Thyroid gland (tissue), 4 donors: ENCODE results near the gene MYEOV. TPM values are rescaled to one million over a fixed set of nuclear protein-coding genes. Genes with fewer than 3 reads are reported as not detected.

ENCODE experiments used
- DNase-seq, 2 donors: peaks; one replicate each; pipeline ENCODE4 v3.0.0-alpha.2; 2019
- H3K27ac ChIP-seq, 3 donors: fragments of 200-600 bp; sonication (generic); 1 replicate in 2 of 3; 2 replicates in 1 of 3; pipeline ENCODE4 v1.5.1; 2016 to 2019; ENCODE audit warnings: mild to moderate bottlenecking in 1 of 3, moderate library complexity in 1 of 3
- H3K27me3 ChIP-seq: fragments of 200-600 bp; sonication (generic); one replicate; pipeline ENCODE4 v1.5.1; 2019
- H3K36me3 ChIP-seq, 2 donors: fragments of 200-600 bp; sonication (generic); one replicate each; pipeline ENCODE4 v1.5.1; 2016 to 2019
- H3K4me1 ChIP-seq, 2 donors: fragments of 200-600 bp; sonication (generic); one replicate each; pipeline ENCODE4 v1.5.1; 2017 to 2019
- H3K4me3 ChIP-seq, 3 donors: fragments of 200-600 bp; sonication (generic); replicated peaks in 1 of 3; 1 replicate in 2 of 3; 2 replicates in 1 of 3; pipeline ENCODE4 v1.5.1; 2016; ENCODE audit warnings: mild to moderate bottlenecking in 1 of 3
- H3K9me3 ChIP-seq: fragments of 200-600 bp; sonication (generic); one replicate; pipeline ENCODE4 v1.5.1; 2017
- POLR2A ChIP-seq, 2 donors: fragments of 450-650 bp; IDR thresholded peaks; one replicate each; pipeline ENCODE4 v1.6.1; 2017; ENCODE audit warnings: antibody characterized with exemption in 2 of 2, mild to moderate bottlenecking in 2 of 2, moderate library complexity in 1 of 2
- WGBS, 2 donors: methylation state at CpG; one replicate each; pipeline ENCODE4 v1.1.5; 2017; 5-methylcytosine and 5-hydroxymethylcytosine counted together
- intact Hi-C: fragments of 100-400 bp; cut with DNase I; formaldehyde crosslinking; loops from one replicate; pipeline ENCODE4 v1.15.1; 2023
- total RNA-seq, 4 donors: library from RNA; depleted of rRNA; stranded (reverse); fragments of >200 nt; gene quantifications; one replicate each; pipeline ENCODE4 v1.2.3, GENCODE V29; 2016
- TF ChIP-seq, protein P1 (sequence below), 6 experiments: fragments of 200-600 bp in 3 of 6; fragments of 450-650 bp in 3 of 6; sonication (generic) in 3 of 6; IDR thresholded peaks; one replicate each; pipeline ENCODE4 v1.5.1; 2016 to 2019; ENCODE audit warnings: antibody characterized with exemption in 6 of 6, mild to moderate bottlenecking in 2 of 6, inconsistent platforms in 1 of 6, moderate library complexity in 1 of 6

MYEOV gene
- total RNA-seq, 4 donors from 2014 or later: 0.42 to 2.6 (median 0.68) TPM; not detected in 1

DNA sequence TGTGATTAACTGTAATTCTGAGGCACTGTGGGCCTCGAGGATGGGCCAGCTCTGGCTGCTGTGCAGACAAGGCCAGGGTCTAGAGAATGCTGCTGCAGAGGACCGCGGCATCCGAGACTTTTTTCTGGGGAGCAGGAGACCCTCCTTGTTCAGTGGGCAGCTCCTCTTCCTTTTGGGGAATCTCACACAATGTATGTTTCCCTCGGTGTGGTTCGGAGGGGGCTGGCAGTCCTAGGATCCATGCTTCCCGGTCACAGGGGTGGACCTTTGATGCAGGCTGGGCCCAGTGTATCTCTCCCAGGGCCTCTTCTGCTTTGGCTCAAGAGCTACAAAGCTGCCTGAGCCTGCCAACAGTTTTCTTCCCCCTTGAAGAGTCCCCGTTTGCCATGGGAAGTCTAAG lies 31.5 kb downstream of the MYEOV start:
- no peaks in the 10 kb centered on the region for H3K4me1 ChIP-seq
- H3K9me3 ChIP-seq: no peaks in the 10 kb centered on the region
- no peak overlapping the region for H3K27ac ChIP-seq
- H3K36me3 ChIP-seq: no peaks in the 10 kb centered on the region
- WGBS, 2 donors: 80 to 86% methylated on average over 8 of the region's 8 CpGs
- no peak for DNase-seq
- H3K27me3 ChIP-seq: no peaks in the 10 kb centered on the region
- TF ChIP-seq, protein P1, sequence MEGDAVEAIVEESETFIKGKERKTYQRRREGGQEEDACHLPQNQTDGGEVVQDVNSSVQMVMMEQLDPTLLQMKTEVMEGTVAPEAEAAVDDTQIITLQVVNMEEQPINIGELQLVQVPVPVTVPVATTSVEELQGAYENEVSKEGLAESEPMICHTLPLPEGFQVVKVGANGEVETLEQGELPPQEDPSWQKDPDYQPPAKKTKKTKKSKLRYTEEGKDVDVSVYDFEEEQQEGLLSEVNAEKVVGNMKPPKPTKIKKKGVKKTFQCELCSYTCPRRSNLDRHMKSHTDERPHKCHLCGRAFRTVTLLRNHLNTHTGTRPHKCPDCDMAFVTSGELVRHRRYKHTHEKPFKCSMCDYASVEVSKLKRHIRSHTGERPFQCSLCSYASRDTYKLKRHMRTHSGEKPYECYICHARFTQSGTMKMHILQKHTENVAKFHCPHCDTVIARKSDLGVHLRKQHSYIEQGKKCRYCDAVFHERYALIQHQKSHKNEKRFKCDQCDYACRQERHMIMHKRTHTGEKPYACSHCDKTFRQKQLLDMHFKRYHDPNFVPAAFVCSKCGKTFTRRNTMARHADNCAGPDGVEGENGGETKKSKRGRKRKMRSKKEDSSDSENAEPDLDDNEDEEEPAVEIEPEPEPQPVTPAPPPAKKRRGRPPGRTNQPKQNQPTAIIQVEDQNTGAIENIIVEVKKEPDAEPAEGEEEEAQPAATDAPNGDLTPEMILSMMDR (IDR thresholded peaks at IDR 0.05): no peak
- TF ChIP-seq POLR2A (IDR thresholded peaks at IDR 0.05): no peak
- H3K4me3 ChIP-seq: no peak overlapping the region
- intact Hi-C loops: no loop called here

DNA sequence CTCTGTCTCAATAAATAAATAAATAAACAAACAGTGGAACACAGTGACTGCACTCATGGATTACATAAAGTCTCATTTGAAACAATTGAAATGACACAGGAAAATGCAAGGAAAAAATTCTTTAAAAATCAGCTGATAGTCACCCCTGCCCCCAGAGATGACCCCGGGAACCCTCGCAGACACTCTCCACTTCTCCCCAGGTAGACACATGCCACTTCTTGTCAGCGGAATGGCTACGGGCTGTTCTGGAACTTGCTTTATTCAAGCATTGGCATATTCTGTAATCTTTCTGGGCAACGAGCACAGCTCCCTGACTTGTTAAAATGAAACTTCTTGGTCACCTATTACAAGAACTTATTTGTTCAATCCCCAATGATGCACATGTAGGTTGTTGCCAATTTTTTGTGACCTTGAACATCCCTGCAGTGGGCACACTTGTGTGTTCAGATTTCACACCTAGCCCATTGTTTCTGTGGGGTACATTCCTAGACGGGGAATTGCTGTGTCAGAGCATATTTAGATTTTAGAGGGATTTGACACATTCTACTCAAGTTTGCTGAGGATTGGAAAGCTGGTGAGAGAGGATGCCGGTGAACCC lies 32.8 kb downstream of the MYEOV start:
- H3K36me3 ChIP-seq: no peaks in the 10 kb centered on the region
- 92 to 93% methylated on average over 7 of the region's 7 CpGs for WGBS, 2 donors
- H3K27me3 ChIP-seq: no peaks in the 10 kb centered on the region
- H3K27ac ChIP-seq: no peak overlapping the region
- intact Hi-C loops: no loop called here
- H3K9me3 ChIP-seq: no peaks in the 10 kb centered on the region
- no peak overlapping the region for H3K4me3 ChIP-seq
- TF ChIP-seq, protein P1 (IDR thresholded peaks at IDR 0.05): no peak
- no peak for TF ChIP-seq POLR2A (IDR thresholded peaks at IDR 0.05)
- DNase-seq: no peak
- no peaks in the 10 kb centered on the region for H3K4me1 ChIP-seq

- 87 to 92% methylated on average over 4 to 6 of the region's 6 CpGs for WGBS, 2 donors
- no peak overlapping the region for H3K4me3 ChIP-seq
- H3K27me3 ChIP-seq: no peaks in the 10 kb centered on the region
- DNase-seq: no peak
- no peak for TF ChIP-seq POLR2A (IDR thresholded peaks at IDR 0.05)
- TF ChIP-seq, protein P1 (IDR thresholded peaks at IDR 0.05): no peak
- H3K27ac ChIP-seq: no peak overlapping the region
- no peaks in the 10 kb centered on the region for H3K4me1 ChIP-seq
- no peaks in the 10 kb centered on the region for H3K36me3 ChIP-seq
- H3K9me3 ChIP-seq: no peaks in the 10 kb centered on the region
- intact Hi-C loops: no loop called here
These were observed 33.8 kb downstream of the MYEOV start for GRCh38 chr11:69327741-69328191.

GRCh38 chr11:69328231-69328630 lies 34.3 kb downstream of the MYEOV start:
- Histone ChIP-seq H3K27ac (no peak overlapping the region), H3K27me3 (no peaks in the 10 kb centered on the region), H3K4me1 (no peaks in the 10 kb centered on the region), H3K4me3 (no peak overlapping the region), H3K9me3 (no peaks in the 10 kb centered on the region), H3K36me3 (no peaks in the 10 kb centered on the region)
- 87 to 98% methylated on average over 4 to 5 of the region's 8 CpGs for WGBS, 2 donors
- intact Hi-C loops: no loop called here
- DNase-seq: no peak
- TF ChIP-seq, protein P1 (IDR thresholded peaks at IDR 0.05): no peak
- no peak for TF ChIP-seq POLR2A (IDR thresholded peaks at IDR 0.05)

GRCh38 chr11:69329581-69329980 lies 35.6 kb downstream of the MYEOV start:
- DNase-seq: no peak
- WGBS, 2 donors: 91 to 94% methylated on average over 3 of the region's 3 CpGs
- H3K4me3 ChIP-seq: no peak overlapping the region
- no peaks in the 10 kb centered on the region for H3K9me3 ChIP-seq
- no peak for TF ChIP-seq POLR2A (IDR thresholded peaks at IDR 0.05)
- TF ChIP-seq, protein P1 (IDR thresholded peaks at IDR 0.05): no peak
- no peaks in the 10 kb centered on the region for H3K36me3 ChIP-seq
- no peaks in the 10 kb centered on the region for H3K4me1 ChIP-seq
- H3K27ac ChIP-seq: no peak overlapping the region
- intact Hi-C loops: no loop called here
- H3K27me3 ChIP-seq: no peaks in the 10 kb centered on the region
